ENCODE measurements around the gene TRAPPC10.
A peak's percentile ranks its signal among the peaks of the same experiment; 100 is the strongest.

TRAPPC10 gene

DNA sequence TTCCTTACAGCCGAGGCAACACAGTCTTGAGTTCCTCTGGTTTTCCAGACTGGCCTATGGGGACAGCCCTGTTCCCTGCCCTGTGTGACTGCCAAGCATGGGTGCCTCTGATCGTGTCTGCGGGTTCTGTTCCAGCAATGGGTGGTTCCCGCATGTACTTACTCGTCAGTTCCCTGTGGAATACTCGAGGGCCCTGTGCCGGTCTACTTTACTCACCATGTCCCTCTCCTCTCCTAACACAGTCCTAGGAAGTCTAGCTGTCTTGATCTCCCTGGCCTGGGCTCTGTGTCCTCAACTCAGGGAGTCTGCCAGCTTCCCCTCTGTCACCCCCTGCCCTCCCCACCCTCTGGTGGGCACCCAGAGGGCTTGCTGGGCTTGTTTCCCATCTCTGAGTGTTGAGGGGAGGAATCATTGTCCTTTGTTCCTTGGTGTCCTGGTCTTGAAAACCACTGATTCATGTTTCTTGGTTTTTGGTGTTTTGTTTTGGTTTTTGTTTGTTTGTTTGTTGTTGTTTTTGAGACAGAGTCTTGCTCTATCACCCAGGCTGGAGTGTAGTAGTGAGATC is 36.0 kb downstream of the TRAPPC10 start:
- H3K4me2 ChIP-seq: peak overlapping the region; percentile 20
- H3K4me3 ChIP-seq: no peak overlapping the region
- TF ChIP-seq Cebpa-rat (IDR thresholded peaks at IDR 0.05): no peak
- peaks cover 61% of the 10 kb centered on the region for H3K4me1 ChIP-seq
- H3K36me3 ChIP-seq: peaks cover 33% of the 10 kb centered on the region
- H3K9me3 ChIP-seq: no peaks in the 10 kb centered on the region
- H4K20me1 ChIP-seq: peaks cover 89% of the 10 kb centered on the region
- H3K27me3 ChIP-seq: no peaks in the 10 kb centered on the region
- no peak overlapping the region for H3K9ac ChIP-seq
- no peak overlapping the region for H3K27ac ChIP-seq

DNA sequence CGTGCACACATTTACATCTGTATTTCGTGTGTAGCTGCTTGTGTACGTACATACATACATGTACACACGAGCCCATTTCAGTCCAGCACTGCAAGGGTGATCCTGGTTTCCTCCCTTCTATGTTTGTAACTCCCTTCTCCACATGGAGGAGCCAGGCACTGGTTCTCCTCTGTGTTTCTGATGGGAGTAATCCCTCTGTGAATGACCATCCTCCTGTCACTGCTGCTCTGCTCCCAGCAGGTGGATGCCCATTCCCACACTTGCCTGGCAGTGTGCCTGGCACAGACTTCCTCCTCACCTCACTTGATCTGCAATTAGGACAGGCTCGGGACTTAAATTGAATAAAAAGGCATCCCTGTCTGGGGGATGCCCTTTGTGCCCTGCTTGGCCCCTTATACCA is 37.1 kb downstream of the TRAPPC10 start:
- Histone ChIP-seq H3K27ac (no peak overlapping the region), H3K9ac (no peak overlapping the region), H3K27me3 (no peaks in the 10 kb centered on the region), H4K20me1 (peaks cover 89% of the 10 kb centered on the region), H3K9me3 (no peaks in the 10 kb centered on the region), H3K4me3 (no peak overlapping the region), H3K4me2 (peak overlapping the region; percentile 87), H3K36me3 (peaks cover 41% of the 10 kb centered on the region), H3K4me1 (peaks cover 53% of the 10 kb centered on the region)
- TF ChIP-seq Cebpa-rat (IDR thresholded peaks at IDR 0.05): no peak

DNA sequence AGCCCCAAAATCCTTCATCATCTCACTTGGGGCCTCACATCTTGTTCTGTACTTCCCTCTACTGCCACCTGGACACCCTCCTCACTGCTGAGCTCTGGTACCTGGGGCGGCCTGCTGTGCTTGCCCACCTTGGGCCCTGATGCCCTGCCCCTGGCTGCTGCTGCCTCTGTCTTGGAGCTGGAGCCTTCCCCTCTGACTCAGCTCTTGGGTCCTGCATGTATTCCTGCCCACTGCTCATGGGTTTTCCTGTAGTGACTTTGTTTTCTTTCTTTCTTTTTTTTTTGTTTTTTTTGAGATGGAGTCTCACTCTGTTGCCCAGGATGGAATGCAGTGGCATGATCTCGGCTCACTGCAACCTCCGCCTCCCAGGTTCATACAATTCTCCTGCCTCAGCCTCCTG is 37.5 kb downstream of the TRAPPC10 start:
- no peak overlapping the region for H3K4me3 ChIP-seq
- H3K9ac ChIP-seq: no peak overlapping the region
- no peaks in the 10 kb centered on the region for H3K9me3 ChIP-seq
- peaks cover 53% of the 10 kb centered on the region for H3K4me1 ChIP-seq
- no peak overlapping the region for H3K27ac ChIP-seq
- H3K36me3 ChIP-seq: peaks cover 42% of the 10 kb centered on the region
- H3K4me2 ChIP-seq: peak overlapping the region; percentile 87
- TF ChIP-seq Cebpa-rat (IDR thresholded peaks at IDR 0.05): no peak
- H4K20me1 ChIP-seq: peaks cover 90% of the 10 kb centered on the region
- no peaks in the 10 kb centered on the region for H3K27me3 ChIP-seq

DNA sequence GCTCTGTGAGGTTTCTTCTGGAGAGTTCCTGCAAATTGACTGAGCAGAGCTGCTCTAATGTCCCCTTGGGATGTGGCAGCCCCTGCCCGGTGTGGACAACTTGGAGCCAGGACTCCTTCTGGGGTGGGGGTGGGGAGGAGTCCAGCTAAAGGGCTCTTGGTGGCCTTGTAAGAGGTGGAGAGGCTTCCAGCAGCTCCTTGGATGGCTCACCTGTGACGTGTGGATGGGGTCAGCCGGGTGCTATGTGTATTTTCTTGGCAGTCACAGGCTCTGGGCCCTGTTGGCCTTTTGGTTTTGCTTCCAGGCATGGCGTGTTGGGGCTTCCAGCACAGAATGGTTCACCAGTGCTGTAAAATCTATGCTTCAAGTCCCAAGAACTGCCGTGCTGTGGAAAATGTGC is 38.2 kb downstream of the TRAPPC10 start:
- no peak for TF ChIP-seq Cebpa-rat (IDR thresholded peaks at IDR 0.05)
- Histone ChIP-seq H3K9ac (no peak overlapping the region), H3K36me3 (peaks cover 43% of the 10 kb centered on the region), H3K4me1 (peaks cover 53% of the 10 kb centered on the region), H3K9me3 (no peaks in the 10 kb centered on the region), H3K4me3 (no peak overlapping the region), H3K4me2 (peak overlapping the region; percentile 87), H3K27me3 (no peaks in the 10 kb centered on the region), H4K20me1 (peaks cover 92% of the 10 kb centered on the region), H3K27ac (no peak overlapping the region)

DNA sequence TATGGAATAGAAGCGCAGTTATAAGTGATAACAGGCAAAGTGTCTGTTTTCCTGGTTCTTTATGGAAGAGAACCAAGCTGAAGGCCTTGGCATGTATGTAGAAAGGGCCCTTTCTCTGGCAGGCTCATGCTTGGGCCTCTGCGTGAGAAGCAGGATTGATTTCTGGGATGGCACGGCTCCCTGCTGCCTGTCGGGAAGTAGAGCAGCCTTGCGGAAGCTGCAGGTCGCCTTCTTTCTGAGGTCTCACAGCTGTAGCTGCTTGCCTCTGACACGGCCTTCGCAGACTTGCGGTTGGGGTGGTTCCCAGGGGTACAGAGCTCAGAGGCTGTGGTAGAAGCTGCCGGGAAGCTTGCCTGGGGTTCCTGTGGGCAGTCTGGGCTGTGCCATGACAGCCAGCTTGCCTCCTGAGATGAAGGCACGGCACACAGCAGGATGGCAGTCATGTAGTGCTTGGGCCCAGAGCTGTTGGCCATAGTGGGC is 39.4 kb downstream of the TRAPPC10 start:
- Histone ChIP-seq H3K9me3 (no peaks in the 10 kb centered on the region), H3K4me2 (peak overlapping the region; percentile 87), H3K4me1 (peaks cover 53% of the 10 kb centered on the region), H3K27ac (peak overlapping the region; percentile 4; the same call in 1 of the 2 replicates), H4K20me1 (peaks cover 95% of the 10 kb centered on the region), H3K36me3 (peaks cover 50% of the 10 kb centered on the region), H3K9ac (no peak overlapping the region), H3K27me3 (no peaks in the 10 kb centered on the region), H3K4me3 (peak overlapping the region; percentile 27; the same call in 1 of the 2 replicates)
- no peak for TF ChIP-seq Cebpa-rat (IDR thresholded peaks at IDR 0.05)

DNA sequence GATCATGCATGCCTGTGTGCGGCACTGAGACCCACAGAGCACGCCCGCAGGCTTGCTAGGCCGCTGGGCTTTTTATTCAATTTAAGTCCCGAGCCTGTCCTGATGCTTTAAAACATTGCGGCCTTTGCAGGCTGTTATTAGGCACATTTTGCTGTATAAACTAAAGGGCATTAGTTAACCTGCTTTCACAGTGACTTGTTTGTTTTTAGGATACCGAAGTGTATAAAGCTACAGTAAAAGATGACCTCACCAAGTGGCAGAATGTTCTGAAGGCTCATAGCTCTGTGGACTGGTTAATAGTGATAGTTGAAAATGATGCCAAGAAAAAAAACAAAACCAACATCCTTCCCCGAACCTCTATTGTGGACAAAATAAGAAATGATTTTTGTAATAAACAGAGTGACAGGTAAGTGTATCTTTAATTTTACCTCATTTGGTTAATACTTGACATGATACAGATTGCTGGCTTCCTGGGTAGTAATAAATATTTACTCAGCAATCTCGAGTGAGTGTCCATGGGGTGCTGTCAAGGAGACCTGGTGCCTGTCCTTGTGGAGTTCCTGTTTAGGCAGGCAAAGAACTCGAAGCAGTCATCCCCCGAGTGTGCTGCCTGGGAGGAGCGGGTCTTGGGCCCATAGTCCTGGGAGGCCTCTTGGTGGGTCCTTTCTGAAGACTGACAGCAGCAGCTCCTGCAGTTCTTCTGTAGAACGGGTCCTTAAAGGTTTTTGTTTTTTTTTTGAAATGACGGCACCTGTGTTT is 40.1 kb downstream of the TRAPPC10 start:
- H3K4me2 ChIP-seq: peak overlapping the region; percentile 87
- H3K27me3 ChIP-seq: no peaks in the 10 kb centered on the region
- H3K36me3 ChIP-seq: peaks cover 50% of the 10 kb centered on the region
- H3K9me3 ChIP-seq: no peaks in the 10 kb centered on the region
- TF ChIP-seq Cebpa-rat (IDR thresholded peaks at IDR 0.05): no peak
- no peak overlapping the region for H3K9ac ChIP-seq
- H3K4me1 ChIP-seq: peaks cover 53% of the 10 kb centered on the region
- peaks cover 95% of the 10 kb centered on the region for H4K20me1 ChIP-seq
- H3K27ac ChIP-seq: no peak overlapping the region
- H3K4me3 ChIP-seq: no peak overlapping the region

DNA sequence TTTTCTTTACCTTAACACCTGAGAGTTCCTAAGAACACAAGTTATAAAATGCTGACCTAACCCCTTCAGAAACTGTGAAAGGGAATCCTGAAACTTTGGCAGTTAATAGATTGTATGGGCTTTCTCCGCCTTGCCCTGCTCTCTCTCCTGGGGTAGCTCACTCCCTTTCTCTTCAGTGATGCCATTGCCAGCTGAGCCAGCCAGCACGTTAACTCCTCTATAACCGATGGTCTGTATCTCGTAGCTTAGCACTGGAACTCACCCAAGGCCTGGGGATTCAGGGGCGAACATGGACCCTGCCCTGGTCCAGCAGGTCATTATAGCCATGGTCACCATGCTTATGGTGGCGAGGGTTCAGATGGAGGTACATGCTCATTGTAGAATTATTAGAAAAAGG is 40.7 kb downstream of the TRAPPC10 start:
- peaks cover 90% of the 10 kb centered on the region for H4K20me1 ChIP-seq
- H3K27me3 ChIP-seq: no peaks in the 10 kb centered on the region
- H3K4me2 ChIP-seq: peak overlapping the region; percentile 87

DNA sequence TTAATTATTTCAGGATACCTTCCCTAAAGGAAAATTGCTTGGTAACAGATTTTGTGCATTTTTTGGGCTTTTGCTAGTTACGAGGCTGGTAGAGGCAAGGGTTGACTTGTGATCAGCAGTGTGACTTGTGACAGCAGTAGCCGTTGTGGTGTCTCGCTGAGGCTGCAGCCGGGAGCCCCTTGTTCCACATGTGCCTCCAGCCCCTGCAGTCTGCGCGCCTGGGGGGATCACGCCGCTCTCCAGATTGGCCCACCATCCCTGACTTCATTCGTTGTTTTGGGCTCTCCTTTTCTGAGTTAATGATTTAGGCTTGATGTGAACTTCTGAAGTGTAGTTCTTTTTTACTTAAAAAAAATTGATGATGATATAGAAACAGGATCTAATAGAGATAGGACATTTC is 41.5 kb downstream of the TRAPPC10 start:
- TF ChIP-seq Cebpa-rat (IDR thresholded peaks at IDR 0.05): no peak
- no peak overlapping the region for H3K4me3 ChIP-seq
- H3K27ac ChIP-seq: no peak overlapping the region
- H3K27me3 ChIP-seq: no peaks in the 10 kb centered on the region
- no peak overlapping the region for H3K4me2 ChIP-seq
- H3K4me1 ChIP-seq: peaks cover 42% of the 10 kb centered on the region
- H3K9me3 ChIP-seq: no peaks in the 10 kb centered on the region
- no peak overlapping the region for H3K9ac ChIP-seq
- peaks cover 55% of the 10 kb centered on the region for H3K36me3 ChIP-seq
- peaks cover 83% of the 10 kb centered on the region for H4K20me1 ChIP-seq

More for the DNA sequence above, 40.7 kb downstream of the TRAPPC10 start:
- Histone ChIP-seq H3K9ac (no peak overlapping the region), H3K9me3 (no peaks in the 10 kb centered on the region), H3K36me3 (peaks cover 54% of the 10 kb centered on the region), H3K4me1 (peaks cover 49% of the 10 kb centered on the region), H3K4me3 (no peak overlapping the region), H3K27ac (no peak overlapping the region)
- TF ChIP-seq Cebpa-rat (IDR thresholded peaks at IDR 0.05): no peak

DNA sequence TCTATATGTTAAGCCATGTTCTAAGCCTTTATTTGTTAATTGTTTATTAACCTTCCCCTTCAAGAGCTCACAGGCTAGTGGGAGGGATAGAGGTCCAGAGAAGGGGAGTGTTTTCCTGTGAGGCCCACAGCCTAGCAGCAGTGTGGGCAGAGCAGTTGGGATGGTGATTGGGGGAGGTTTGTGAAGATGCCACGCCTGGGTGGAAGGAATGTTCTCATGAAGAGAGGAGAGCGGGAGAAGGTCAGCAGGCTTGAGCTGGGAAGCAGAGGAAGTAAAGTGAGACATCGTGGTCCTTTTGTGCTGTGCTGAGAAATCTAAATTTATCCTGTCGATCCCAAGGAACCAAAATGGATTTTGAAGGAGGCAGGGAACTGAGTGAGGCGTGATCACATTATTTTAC is 42.6 kb downstream of the TRAPPC10 start:
- Histone ChIP-seq H3K9me3 (no peaks in the 10 kb centered on the region), H4K20me1 (peaks cover 72% of the 10 kb centered on the region), H3K36me3 (peaks cover 66% of the 10 kb centered on the region), H3K27ac (no peak overlapping the region), H3K4me3 (no peak overlapping the region), H3K4me1 (peaks cover 35% of the 10 kb centered on the region), H3K4me2 (no peak overlapping the region), H3K9ac (no peak overlapping the region), H3K27me3 (no peaks in the 10 kb centered on the region)
- TF ChIP-seq Cebpa-rat (IDR thresholded peaks at IDR 0.05): no peak

DNA sequence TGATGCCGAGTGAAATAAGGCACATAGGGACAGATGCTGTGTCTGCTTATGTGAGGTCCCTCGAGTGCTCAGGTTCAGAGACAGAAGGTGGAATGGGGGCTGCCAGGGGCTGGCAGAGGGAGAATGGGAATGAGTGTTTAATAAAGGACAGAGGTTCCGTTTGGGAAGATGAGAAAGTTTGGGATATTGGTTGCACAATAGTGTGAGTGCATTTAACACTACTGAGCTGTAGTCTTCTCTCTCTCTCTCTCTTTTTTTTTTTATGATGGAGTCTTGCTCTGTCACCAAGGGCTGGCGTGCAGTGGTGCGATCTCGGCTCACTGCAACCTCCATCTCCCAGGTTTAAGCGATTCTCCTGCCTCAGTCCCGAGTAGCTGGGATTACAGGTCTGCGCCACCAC is 44.9 kb downstream of the TRAPPC10 start:
- H4K20me1 ChIP-seq: peaks cover 48% of the 10 kb centered on the region
- no peak overlapping the region for H3K4me3 ChIP-seq
- peaks cover 82% of the 10 kb centered on the region for H3K36me3 ChIP-seq
- H3K4me1 ChIP-seq: peaks cover 11% of the 10 kb centered on the region
- H3K9me3 ChIP-seq: no peaks in the 10 kb centered on the region
- H3K4me2 ChIP-seq: no peak overlapping the region
- no peak for TF ChIP-seq Cebpa-rat (IDR thresholded peaks at IDR 0.05)
- no peak overlapping the region for H3K27ac ChIP-seq
- no peak overlapping the region for H3K9ac ChIP-seq
- H3K27me3 ChIP-seq: no peaks in the 10 kb centered on the region
